WTC11 (cell line): ENCODE data around the gene DNAH1. TPM values are rescaled to one million over a fixed set of nuclear protein-coding genes. Genes with fewer than 3 reads are reported as not detected.

Experiments used
- ATAC-seq: fragments of 200-7000 bp; cut with Tn5 transposase; 2 replicates; pipeline ENCODE4 v1.10.0; 2021; ENCODE audit warnings: mild to moderate bottlenecking, moderate library complexity
- CTCF ChIA-PET: fragments of 300-600 bp; sonication (Branson Sonifier 250); formaldehyde crosslinking; loops from one replicate; lab custom pipeline; 2021; ENCODE audit warnings: antibody characterized with exemption; lab: Charles Lee
- POLR2A ChIA-PET: fragments of 350-600 bp; sonication (Branson Sonifier 250); formaldehyde crosslinking; loops from one replicate; lab custom pipeline; 2021; ENCODE audit warnings: antibody characterized with exemption; lab: Charles Lee
- DNase-seq: peaks from one replicate; pipeline ENCODE4 v3.0.0; 2021; ENCODE audit warnings: low spot score
- H3K27ac Mint-ChIP-seq: 2 replicates; pipeline ENCODE4 v1.8.0; 2021; ENCODE audit warnings: mixed read lengths
- H3K27me3 Mint-ChIP-seq: 2 replicates; pipeline ENCODE4 v1.8.0; 2021; ENCODE audit warnings: low read depth, mild to moderate bottlenecking, moderate library complexity, mixed read lengths
- H3K36me3 Mint-ChIP-seq: 2 replicates; pipeline ENCODE4 v1.8.0; 2021; ENCODE audit warnings: mixed read lengths
- H3K4me1 Mint-ChIP-seq: 2 replicates; pipeline ENCODE4 v1.8.0; 2022; ENCODE audit warnings: mixed read lengths
- H3K4me3 Mint-ChIP-seq: 2 replicates; pipeline ENCODE4 v1.8.0; 2021; ENCODE audit warnings: mild to moderate bottlenecking, moderate library complexity, mixed read lengths
- H3K9me3 Mint-ChIP-seq: 2 replicates; pipeline ENCODE4 v1.8.0; 2021; ENCODE audit warnings: mixed read lengths
- ESRRA ChIP-seq: sonication (generic); formaldehyde crosslinking; IDR thresholded peaks from 2 replicates; pipeline ENCODE4 v1.8.1; 2022; ENCODE audit warnings: mild to moderate bottlenecking, missing genetic modification reagents, borderline replicate concordance
- FOXK1 ChIP-seq: sonication (generic); formaldehyde crosslinking; IDR thresholded peaks from 2 replicates; pipeline ENCODE4 v1.8.0; 2022; ENCODE audit warnings: mild to moderate bottlenecking, moderate library complexity, missing genetic modification reagents
- JAZF1 ChIP-seq: fragments of 250-450 bp; sonication (Bioruptor Pico); IDR thresholded peaks from 2 replicates; pipeline ENCODE4 v1.9.0; 2021; ENCODE audit warnings: moderate library complexity, mild to moderate bottlenecking, inconsistent platforms
- MYBL2 ChIP-seq: sonication (generic); formaldehyde crosslinking; IDR thresholded peaks from 2 replicates; pipeline ENCODE4 v1.8.1; 2023; ENCODE audit warnings: mild to moderate bottlenecking, moderate library complexity, missing genetic modification reagents
- NFE2L1 ChIP-seq: sonication (generic); formaldehyde crosslinking; IDR thresholded peaks from 2 replicates; pipeline ENCODE4 v1.8.1; 2023; ENCODE audit warnings: missing genetic modification reagents
- PRRX2 ChIP-seq: fragments of 250-450 bp; sonication (Bioruptor Pico); IDR thresholded peaks from 2 replicates; pipeline ENCODE4 v1.8.0; 2021; ENCODE audit warnings: mild to moderate bottlenecking
- RORB ChIP-seq: fragments of 250-450 bp; sonication (Bioruptor Pico); IDR thresholded peaks from 2 replicates; pipeline ENCODE4 v1.9.0; 2021; ENCODE audit warnings: mild to moderate bottlenecking
- SOX15 ChIP-seq: fragments of 250-450 bp; sonication (Bioruptor Pico); IDR thresholded peaks from 2 replicates; pipeline ENCODE4 v1.9.0; 2021; ENCODE audit warnings: mild to moderate bottlenecking
- ZBTB21 ChIP-seq: sonication (generic); formaldehyde crosslinking; IDR thresholded peaks from 2 replicates; pipeline ENCODE4 v1.8.1; 2023; ENCODE audit warnings: mild to moderate bottlenecking, missing genetic modification reagents, borderline replicate concordance
- ZNF138 ChIP-seq: sonication (generic); formaldehyde crosslinking; conservative IDR thresholded peaks from 2 replicates; pipeline ENCODE4 v1.8.1; 2022; ENCODE audit warnings: mild to moderate bottlenecking, moderate library complexity, missing genetic modification reagents
- total RNA-seq: library from RNA; stranded (reverse); gene quantifications from 3 replicates; pipeline ENCODE4 v1.2.3, GENCODE V29; 2021
- TF ChIP-seq, protein P1 (sequence below): fragments of 200-600 bp; IDR thresholded peaks from 2 replicates; pipeline ENCODE4 v1.8.0; 2022; ENCODE audit warnings: antibody characterized with exemption
- TF ChIP-seq, protein P2 (sequence below): sonication (generic); formaldehyde crosslinking; IDR thresholded peaks from 2 replicates; pipeline ENCODE4 v1.8.0; 2023; ENCODE audit warnings: missing genetic modification reagents
- TF ChIP-seq, protein P3 (sequence below): sonication (generic); formaldehyde crosslinking; IDR thresholded peaks from 2 replicates; pipeline ENCODE4 v1.8.1; 2022; ENCODE audit warnings: low read depth, mild to moderate bottlenecking, moderate library complexity, missing genetic modification reagents, borderline replicate concordance
- TF ChIP-seq, protein P4 (sequence below): sonication (generic); formaldehyde crosslinking; IDR thresholded peaks from 2 replicates; pipeline ENCODE4 v1.8.0; 2022; ENCODE audit warnings: mild to moderate bottlenecking, missing genetic modification reagents

The DNAH1 gene
- total RNA-seq, 1 experiment from 2014 or later = 1.5 TPM

DNA sequence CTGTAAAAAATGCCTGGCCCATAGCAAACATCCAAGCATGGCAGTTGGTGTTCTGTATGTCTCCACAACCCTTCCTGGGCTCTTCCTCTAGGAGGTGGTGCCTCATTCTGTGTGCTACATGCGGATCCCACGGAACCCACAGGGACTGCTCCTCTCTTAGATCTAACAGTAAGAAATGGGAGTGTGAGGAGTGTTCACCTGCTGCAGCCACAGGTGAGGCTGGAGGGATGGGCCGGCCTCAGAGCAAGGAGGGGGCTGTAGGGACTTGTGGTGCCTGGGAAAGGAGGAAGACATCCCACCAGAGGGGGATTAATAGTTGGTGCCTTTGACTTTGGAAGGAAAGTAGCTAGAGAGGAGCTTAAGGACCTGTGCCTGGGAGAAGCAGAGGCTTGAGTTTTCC is 106.5 kb downstream of the DNAH1 start:
- no peak for TF ChIP-seq ESRRA
- TF ChIP-seq, protein P1, sequence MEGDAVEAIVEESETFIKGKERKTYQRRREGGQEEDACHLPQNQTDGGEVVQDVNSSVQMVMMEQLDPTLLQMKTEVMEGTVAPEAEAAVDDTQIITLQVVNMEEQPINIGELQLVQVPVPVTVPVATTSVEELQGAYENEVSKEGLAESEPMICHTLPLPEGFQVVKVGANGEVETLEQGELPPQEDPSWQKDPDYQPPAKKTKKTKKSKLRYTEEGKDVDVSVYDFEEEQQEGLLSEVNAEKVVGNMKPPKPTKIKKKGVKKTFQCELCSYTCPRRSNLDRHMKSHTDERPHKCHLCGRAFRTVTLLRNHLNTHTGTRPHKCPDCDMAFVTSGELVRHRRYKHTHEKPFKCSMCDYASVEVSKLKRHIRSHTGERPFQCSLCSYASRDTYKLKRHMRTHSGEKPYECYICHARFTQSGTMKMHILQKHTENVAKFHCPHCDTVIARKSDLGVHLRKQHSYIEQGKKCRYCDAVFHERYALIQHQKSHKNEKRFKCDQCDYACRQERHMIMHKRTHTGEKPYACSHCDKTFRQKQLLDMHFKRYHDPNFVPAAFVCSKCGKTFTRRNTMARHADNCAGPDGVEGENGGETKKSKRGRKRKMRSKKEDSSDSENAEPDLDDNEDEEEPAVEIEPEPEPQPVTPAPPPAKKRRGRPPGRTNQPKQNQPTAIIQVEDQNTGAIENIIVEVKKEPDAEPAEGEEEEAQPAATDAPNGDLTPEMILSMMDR = no peak
- no peak for TF ChIP-seq ZNF138
- TF ChIP-seq SOX15 (CRISPR knock-in tag) = no peak
- no peak overlapping the region for H3K4me3 Mint-ChIP-seq
- H3K27ac Mint-ChIP-seq = no peak overlapping the region
- peaks cover 12% of the 10 kb centered on the region for H3K4me1 Mint-ChIP-seq
- ChIA-PET POLR2A (no interaction called here), CTCF (interaction anchor here (0.9 to 1.3 kb wide), 2 partner anchors 24 to 34 kb away, joined by 3 to 4 read pairs; no protein-coding TSS in a partner anchor)
- DNase-seq = no peak
- ATAC-seq = no peak
- H3K36me3 Mint-ChIP-seq = no peaks in the 10 kb centered on the region
- H3K9me3 Mint-ChIP-seq = no peaks in the 10 kb centered on the region
- H3K27me3 Mint-ChIP-seq = no peaks in the 10 kb centered on the region

DNA sequence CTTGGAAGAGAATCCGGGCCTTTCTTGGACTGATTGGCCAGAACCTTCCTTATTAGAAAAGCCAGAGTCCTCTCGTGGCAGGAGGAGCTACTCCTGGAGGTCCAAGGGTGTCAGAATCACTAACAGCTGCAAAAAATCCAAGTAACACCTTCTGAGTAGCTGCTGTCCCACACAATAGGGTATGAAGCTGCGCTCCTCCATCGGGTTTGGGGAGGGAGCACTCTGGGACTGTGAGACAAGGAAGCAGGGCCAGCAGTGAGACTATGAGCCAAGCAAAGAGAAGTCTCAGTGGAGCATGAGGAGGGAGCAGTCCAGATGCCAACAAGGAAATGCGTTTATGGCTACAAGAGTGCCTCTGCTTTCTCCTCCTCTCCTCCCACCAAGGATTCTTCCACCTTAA is 107.1 kb downstream of the DNAH1 start:
- CTCF ChIA-PET = interaction anchor here (0.9 to 3.3 kb wide), 3 partner anchors 11 to 34 kb away, joined by 3 to 15 read pairs (median 4); no protein-coding TSS in a partner anchor
- DNase-seq (no peak), ATAC-seq (0 out of 2 replicates have a peak, but pooled peaks have one; percentile 28)
- Mint-ChIP-seq H3K4me3 (no peak overlapping the region), H3K27ac (no peak overlapping the region), H3K9me3 (no peaks in the 10 kb centered on the region), H3K36me3 (no peaks in the 10 kb centered on the region), H3K27me3 (no peaks in the 10 kb centered on the region), H3K4me1 (peaks cover 12% of the 10 kb centered on the region)
- TF ChIP-seq, protein P2, sequence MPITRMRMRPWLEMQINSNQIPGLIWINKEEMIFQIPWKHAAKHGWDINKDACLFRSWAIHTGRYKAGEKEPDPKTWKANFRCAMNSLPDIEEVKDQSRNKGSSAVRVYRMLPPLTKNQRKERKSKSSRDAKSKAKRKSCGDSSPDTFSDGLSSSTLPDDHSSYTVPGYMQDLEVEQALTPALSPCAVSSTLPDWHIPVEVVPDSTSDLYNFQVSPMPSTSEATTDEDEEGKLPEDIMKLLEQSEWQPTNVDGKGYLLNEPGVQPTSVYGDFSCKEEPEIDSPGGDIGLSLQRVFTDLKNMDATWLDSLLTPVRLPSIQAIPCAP = no peak
- TF ChIP-seq, protein P3, sequence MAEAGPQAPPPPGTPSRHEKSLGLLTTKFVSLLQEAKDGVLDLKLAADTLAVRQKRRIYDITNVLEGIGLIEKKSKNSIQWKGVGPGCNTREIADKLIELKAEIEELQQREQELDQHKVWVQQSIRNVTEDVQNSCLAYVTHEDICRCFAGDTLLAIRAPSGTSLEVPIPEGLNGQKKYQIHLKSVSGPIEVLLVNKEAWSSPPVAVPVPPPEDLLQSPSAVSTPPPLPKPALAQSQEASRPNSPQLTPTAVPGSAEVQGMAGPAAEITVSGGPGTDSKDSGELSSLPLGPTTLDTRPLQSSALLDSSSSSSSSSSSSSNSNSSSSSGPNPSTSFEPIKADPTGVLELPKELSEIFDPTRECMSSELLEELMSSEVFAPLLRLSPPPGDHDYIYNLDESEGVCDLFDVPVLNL (CRISPR knock-in tag) = no peak
- no peak for TF ChIP-seq PRRX2 (CRISPR knock-in tag)
- TF ChIP-seq RORB (CRISPR knock-in tag) = no peak
- TF ChIP-seq NFE2L1 (CRISPR knock-in tag) = no peak
- POLR2A ChIA-PET = no interaction called here

DNA sequence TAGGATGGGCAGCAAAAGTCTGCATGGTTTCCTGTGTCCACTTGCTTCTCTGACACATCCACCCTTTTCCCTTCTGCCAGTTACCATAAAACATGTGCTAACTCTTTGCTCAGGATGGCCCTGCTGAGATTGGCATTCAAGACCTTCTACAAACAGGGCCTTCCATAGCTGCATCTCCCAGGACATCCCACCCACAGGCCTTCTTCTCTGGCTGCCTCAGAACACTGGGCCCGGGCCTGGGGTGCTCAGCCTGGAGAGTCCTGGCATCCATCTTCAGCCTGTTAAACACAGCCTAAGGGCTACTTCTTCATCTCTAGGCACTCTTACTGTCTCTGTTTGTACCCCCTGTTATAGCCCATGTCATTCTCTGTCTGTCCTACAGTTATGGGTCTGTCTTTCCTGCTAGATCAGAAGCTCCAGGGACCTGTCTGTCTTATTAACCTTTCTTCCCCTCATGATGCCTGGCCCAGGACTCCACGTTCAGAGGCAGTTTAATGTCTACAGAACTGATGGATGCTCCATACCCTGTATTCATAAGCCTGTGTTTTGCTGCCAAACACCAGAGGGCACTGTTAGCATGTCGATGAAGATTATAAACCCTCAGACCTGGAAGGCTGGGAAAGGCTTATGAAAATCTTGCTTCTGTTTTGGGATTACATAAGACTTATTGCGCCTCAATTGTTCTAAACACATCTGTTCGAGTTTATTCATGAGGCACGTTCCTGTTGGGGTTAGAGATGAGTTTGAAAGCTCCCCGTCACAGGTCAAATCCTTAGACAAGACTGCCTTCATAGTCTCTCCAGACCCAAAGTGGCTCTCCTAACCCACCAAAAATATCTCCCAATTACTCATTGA is 112.3 kb downstream of the DNAH1 start:
- no peak for TF ChIP-seq FOXK1
- TF ChIP-seq, protein P1 = 0 out of 2 replicates have a peak, but pooled peaks have one; percentile 46
- Mint-ChIP-seq H3K4me3 (no peak overlapping the region), H3K27me3 (no peaks in the 10 kb centered on the region), H3K27ac (no peak overlapping the region), H3K9me3 (no peaks in the 10 kb centered on the region), H3K4me1 (peaks cover 5% of the 10 kb centered on the region), H3K36me3 (no peaks in the 10 kb centered on the region)
- CTCF ChIA-PET = interaction anchor here (0.6 to 2.6 kb wide), 8 partner anchors 12 to 95 kb away, joined by 3 to 19 read pairs (median 5); partner anchors contain the start of gene SEMA3G
- ATAC-seq (peak; percentile 91), DNase-seq (peak; percentile 38)
- POLR2A ChIA-PET = no interaction called here

DNA sequence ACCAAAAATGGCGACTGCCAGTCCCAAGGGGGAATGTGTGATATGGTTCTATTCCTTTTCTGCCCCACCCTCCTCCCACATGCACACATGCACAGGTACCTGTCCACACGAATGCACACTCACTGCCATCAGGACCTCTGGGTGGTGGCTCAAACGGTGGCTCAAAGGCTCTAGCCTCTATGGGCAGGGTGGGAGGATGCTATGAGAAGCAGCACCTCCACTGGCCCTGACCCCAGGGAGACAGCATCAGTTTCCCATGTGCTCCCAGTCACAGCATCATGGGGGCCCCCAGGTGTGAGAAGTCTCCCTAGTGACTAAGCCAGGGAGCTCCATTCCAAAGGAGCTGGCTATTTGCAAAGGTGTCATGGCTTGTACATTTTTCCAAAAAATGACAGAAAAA is 112.9 kb downstream of the DNAH1 start:
- H3K9me3 Mint-ChIP-seq = no peaks in the 10 kb centered on the region
- CTCF ChIA-PET = interaction anchor here (1.4 to 2.6 kb wide), 2 partner anchors 16 to 18 kb away, joined by 5 to 19 read pairs; partner anchors contain the start of gene SEMA3G
- peaks cover 4% of the 10 kb centered on the region; the same call in 1 of the 2 replicates for H3K4me1 Mint-ChIP-seq
- no peaks in the 10 kb centered on the region for H3K27me3 Mint-ChIP-seq
- no peak overlapping the region for H3K4me3 Mint-ChIP-seq
- POLR2A ChIA-PET = no interaction called here
- no peak for TF ChIP-seq MYBL2
- TF ChIP-seq JAZF1 = no peak
- no peak for TF ChIP-seq ZBTB21 (CRISPR knock-in tag)
- TF ChIP-seq, protein P4, sequence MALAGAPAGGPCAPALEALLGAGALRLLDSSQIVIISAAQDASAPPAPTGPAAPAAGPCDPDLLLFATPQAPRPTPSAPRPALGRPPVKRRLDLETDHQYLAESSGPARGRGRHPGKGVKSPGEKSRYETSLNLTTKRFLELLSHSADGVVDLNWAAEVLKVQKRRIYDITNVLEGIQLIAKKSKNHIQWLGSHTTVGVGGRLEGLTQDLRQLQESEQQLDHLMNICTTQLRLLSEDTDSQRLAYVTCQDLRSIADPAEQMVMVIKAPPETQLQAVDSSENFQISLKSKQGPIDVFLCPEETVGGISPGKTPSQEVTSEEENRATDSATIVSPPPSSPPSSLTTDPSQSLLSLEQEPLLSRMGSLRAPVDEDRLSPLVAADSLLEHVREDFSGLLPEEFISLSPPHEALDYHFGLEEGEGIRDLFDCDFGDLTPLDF (CRISPR knock-in tag) = no peak
- no peaks in the 10 kb centered on the region for H3K36me3 Mint-ChIP-seq
- ATAC-seq = no peak
- H3K27ac Mint-ChIP-seq = no peak overlapping the region
- DNase-seq = no peak
